ENCODE measurements around the gene ADH1B. TPM values are rescaled to one million over a fixed set of nuclear protein-coding genes. Genes with fewer than 3 reads are reported as not detected.
A peak's percentile ranks its signal among the peaks of the same experiment; 100 is the strongest.

Gene ADH1B
- total RNA-seq, 1 donor from 2014 or later, result 91.9 TPM

DNA sequence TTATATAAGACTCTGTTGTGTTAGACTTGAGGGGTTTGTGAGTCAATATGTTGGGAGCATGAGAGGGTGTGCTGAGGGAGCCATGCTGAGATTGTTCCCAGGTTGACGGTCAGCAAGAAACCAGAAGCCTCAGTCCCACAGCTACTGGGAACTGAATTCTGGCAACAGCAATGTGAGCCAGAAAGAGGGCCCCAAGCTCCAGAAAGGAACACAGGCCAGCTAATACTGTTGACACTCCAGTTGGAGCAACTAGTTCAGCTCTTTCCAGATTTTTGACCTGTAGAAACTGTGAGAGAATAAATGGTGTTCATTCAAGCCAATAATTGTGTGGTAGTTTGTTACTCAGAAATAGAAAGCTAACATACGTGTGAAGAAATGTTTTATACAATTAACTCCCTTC is 47.5 kb downstream of the ADH1B start:
- TF ChIP-seq, protein P1, sequence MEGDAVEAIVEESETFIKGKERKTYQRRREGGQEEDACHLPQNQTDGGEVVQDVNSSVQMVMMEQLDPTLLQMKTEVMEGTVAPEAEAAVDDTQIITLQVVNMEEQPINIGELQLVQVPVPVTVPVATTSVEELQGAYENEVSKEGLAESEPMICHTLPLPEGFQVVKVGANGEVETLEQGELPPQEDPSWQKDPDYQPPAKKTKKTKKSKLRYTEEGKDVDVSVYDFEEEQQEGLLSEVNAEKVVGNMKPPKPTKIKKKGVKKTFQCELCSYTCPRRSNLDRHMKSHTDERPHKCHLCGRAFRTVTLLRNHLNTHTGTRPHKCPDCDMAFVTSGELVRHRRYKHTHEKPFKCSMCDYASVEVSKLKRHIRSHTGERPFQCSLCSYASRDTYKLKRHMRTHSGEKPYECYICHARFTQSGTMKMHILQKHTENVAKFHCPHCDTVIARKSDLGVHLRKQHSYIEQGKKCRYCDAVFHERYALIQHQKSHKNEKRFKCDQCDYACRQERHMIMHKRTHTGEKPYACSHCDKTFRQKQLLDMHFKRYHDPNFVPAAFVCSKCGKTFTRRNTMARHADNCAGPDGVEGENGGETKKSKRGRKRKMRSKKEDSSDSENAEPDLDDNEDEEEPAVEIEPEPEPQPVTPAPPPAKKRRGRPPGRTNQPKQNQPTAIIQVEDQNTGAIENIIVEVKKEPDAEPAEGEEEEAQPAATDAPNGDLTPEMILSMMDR (IDR thresholded peaks at IDR 0.05; ENCODE audit: borderline replicate concordance), result no peak
- peaks cover 6% of the 10 kb centered on the region for H3K9me3 ChIP-seq (replicated peaks)
- H3K4me3 ChIP-seq, result no peak overlapping the region
- no peak for DNase-seq
- H3K4me1 ChIP-seq, result no peaks in the 10 kb centered on the region
- H3K36me3 ChIP-seq, result no peaks in the 10 kb centered on the region
- H3K27me3 ChIP-seq (ENCODE audit: low read depth), result no peaks in the 10 kb centered on the region
- intact Hi-C loops (cut with micrococcal nuclease), result no loop called here
- H3K27ac ChIP-seq (replicated peaks), result peak overlapping the region; percentile 61

DNA sequence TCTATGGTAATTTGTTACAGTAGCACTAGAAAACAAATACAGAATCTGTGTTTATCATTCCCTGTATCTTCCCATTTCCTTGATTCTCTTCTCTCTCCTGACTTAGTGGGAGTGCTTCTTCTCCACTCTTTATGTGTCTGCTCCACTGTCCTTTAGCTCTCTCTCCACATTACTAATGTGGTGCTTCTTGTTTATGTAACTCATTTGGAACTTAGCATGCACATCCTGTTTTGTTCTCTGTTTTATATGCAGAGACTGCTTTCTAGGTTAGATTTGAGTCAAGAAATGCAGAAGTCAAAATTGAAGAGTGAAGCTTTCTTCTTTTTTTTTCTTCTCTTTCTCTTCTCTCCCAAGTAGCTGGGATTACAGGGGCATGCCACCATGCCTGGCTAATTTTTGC is 56.3 kb downstream of the ADH1B start:
- H3K27ac ChIP-seq (replicated peaks), result no peak overlapping the region
- no peaks in the 10 kb centered on the region for H3K27me3 ChIP-seq (ENCODE audit: low read depth)
- intact Hi-C loops (cut with micrococcal nuclease), result no loop called here
- H3K9me3 ChIP-seq (replicated peaks), result peaks cover 21% of the 10 kb centered on the region
- no peaks in the 10 kb centered on the region for H3K4me1 ChIP-seq
- no peak for DNase-seq
- TF ChIP-seq, protein P1 (IDR thresholded peaks at IDR 0.05; ENCODE audit: borderline replicate concordance), result no peak
- no peak overlapping the region for H3K4me3 ChIP-seq
- H3K36me3 ChIP-seq, result no peaks in the 10 kb centered on the region

Other genes starting within 250 kb of the ADH1B start
- 179 TPM for gene ADH5, start 232.6 kb downstream of the ADH1B start, total RNA-seq
- not detected for gene ADH4, start 177.1 kb downstream of the ADH1B start, total RNA-seq
- not detected for gene ADH6, start 102.2 kb downstream of the ADH1B start, total RNA-seq
- 0.36 TPM for gene ADH1A, start 30.4 kb downstream of the ADH1B start, total RNA-seq
- gene ADH1C, start 31.3 kb upstream of the ADH1B start, total RNA-seq, result 2.6 TPM
- not detected for gene ADH7, start 113.9 kb upstream of the ADH1B start, total RNA-seq
- not detected for gene C4orf17, start 189.6 kb upstream of the ADH1B start, total RNA-seq
- gene TRMT10A, start 242.6 kb upstream of the ADH1B start, total RNA-seq, result 4.2 TPM

Data from left ventricle myocardium inferior (tissue), 1 donor.